HFFc6 (cell line): ENCODE results near the gene BCAT1. TPM values are rescaled to one million over a fixed set of nuclear protein-coding genes. Genes with fewer than 3 reads are reported as not detected.
A peak's percentile ranks its signal among the peaks of the same experiment; 100 is the strongest.

Source experiments
- DNase-seq: peaks from one replicate; pipeline ENCODE4 v3.0.0-alpha.2; 2018
- H3K27ac Mint-ChIP-seq: 2 replicates; pipeline ENCODE4 v1.8.0; 2020; ENCODE audit warnings: mild to moderate bottlenecking, mixed read lengths
- H3K27me3 Mint-ChIP-seq: 2 replicates; pipeline ENCODE4 v1.8.0; 2021; ENCODE audit warnings: mild to moderate bottlenecking, moderate library complexity, mixed read lengths; ENCODE audit not compliant: insufficient read depth
- H3K36me3 Mint-ChIP-seq: 2 replicates; pipeline ENCODE4 v1.8.0; 2021; ENCODE audit warnings: low read depth, mixed read lengths
- H3K4me1 Mint-ChIP-seq: 2 replicates; pipeline ENCODE4 v1.8.0; 2020; ENCODE audit warnings: low read depth, mixed read lengths
- H3K4me3 Mint-ChIP-seq: 2 replicates; pipeline ENCODE4 v1.8.0; 2020; ENCODE audit warnings: mild to moderate bottlenecking, moderate library complexity, mixed read lengths
- H3K9me3 Mint-ChIP-seq: 2 replicates; pipeline ENCODE4 v1.8.0; 2020; ENCODE audit warnings: mild to moderate bottlenecking, mixed read lengths
- total RNA-seq, 6 experiments: library from RNA; stranded (reverse); fragmentation: NEBNext Ultra II Directional; extraction: Animal tissue kit (Norgen Biotek cat#: 25700); gene quantifications; 2 replicates in 1 of 6; 3 replicates in 5 of 6; pipeline ENCODE4 v1.2.3, GENCODE V29; 2021
- TF ChIP-seq, protein P1 (sequence below): fragments of 200-600 bp; sonication (generic); IDR thresholded peaks from 2 replicates; pipeline ENCODE4 v1.5.0; 2021; ENCODE audit warnings: antibody characterized with exemption, mild to moderate bottlenecking

Gene BCAT1
- total RNA-seq, 6 experiments from 2014 or later: 156 to 180 (median 173) TPM

DNA sequence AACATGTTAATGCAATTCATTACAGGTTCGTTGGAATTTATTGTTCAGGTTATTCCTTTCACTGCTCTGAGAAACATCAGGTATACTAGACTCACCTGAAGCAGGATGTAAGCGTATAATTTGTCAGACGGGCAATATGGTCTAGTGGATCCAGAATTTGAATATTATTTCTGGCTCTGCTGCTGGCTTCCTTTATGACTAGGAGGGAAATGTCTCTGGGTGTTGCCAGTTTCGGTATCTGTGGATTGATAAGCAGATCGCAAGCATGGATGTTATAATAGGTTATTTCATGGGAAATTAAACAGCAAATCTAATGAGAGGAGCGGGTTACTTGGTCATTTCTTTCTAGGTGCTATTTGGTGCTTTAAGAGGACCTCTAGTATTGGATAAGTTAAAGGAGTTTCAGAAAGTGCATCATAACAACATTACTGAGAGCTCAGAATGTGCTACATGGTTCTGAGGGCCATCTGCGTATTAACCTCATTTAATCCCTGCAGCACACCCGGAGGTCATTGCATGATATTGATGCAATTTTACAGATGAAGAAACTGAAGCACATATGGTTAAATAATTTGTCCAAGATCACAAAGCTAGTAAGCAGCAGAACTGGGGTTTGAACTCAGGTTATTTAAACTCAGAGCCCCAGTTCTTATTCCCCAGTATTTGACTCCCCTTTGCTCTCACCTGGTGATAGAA, 47.3 kb upstream of the BCAT1 start:
- Mint-ChIP-seq H3K27me3 (peaks cover 10% of the 10 kb centered on the region), H3K4me1 (peaks cover 18% of the 10 kb centered on the region), H3K27ac (no peak overlapping the region), H3K36me3 (no peaks in the 10 kb centered on the region), H3K4me3 (no peak overlapping the region), H3K9me3 (no peaks in the 10 kb centered on the region)
- TF ChIP-seq, protein P1, sequence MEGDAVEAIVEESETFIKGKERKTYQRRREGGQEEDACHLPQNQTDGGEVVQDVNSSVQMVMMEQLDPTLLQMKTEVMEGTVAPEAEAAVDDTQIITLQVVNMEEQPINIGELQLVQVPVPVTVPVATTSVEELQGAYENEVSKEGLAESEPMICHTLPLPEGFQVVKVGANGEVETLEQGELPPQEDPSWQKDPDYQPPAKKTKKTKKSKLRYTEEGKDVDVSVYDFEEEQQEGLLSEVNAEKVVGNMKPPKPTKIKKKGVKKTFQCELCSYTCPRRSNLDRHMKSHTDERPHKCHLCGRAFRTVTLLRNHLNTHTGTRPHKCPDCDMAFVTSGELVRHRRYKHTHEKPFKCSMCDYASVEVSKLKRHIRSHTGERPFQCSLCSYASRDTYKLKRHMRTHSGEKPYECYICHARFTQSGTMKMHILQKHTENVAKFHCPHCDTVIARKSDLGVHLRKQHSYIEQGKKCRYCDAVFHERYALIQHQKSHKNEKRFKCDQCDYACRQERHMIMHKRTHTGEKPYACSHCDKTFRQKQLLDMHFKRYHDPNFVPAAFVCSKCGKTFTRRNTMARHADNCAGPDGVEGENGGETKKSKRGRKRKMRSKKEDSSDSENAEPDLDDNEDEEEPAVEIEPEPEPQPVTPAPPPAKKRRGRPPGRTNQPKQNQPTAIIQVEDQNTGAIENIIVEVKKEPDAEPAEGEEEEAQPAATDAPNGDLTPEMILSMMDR: no peak
- no peak for DNase-seq

DNA sequence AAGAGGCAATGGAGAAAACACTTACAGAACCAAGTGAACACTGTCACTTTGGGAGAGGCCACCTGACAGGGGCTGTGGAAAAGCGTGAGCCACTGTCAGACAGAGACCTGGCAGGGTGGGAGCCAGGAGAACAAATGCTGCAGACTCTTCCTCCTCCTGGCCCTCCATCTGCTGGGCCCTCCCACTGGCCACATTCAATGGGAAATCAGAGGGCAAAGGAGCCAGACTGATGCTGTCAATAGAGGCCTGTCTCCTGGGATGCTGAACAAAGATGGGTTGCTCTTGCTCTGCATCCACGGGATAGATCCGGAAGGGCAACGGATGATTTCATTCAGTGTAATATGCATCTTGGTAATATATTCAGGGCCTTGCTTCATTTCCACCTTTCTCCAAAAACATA, 44.9 kb upstream of the BCAT1 start:
- no peak for DNase-seq
- Mint-ChIP-seq H3K4me1 (peaks cover 16% of the 10 kb centered on the region), H3K27me3 (peaks cover 15% of the 10 kb centered on the region), H3K9me3 (no peaks in the 10 kb centered on the region), H3K4me3 (no peak overlapping the region), H3K27ac (no peak overlapping the region), H3K36me3 (no peaks in the 10 kb centered on the region)
- TF ChIP-seq, protein P1: no peak

DNA sequence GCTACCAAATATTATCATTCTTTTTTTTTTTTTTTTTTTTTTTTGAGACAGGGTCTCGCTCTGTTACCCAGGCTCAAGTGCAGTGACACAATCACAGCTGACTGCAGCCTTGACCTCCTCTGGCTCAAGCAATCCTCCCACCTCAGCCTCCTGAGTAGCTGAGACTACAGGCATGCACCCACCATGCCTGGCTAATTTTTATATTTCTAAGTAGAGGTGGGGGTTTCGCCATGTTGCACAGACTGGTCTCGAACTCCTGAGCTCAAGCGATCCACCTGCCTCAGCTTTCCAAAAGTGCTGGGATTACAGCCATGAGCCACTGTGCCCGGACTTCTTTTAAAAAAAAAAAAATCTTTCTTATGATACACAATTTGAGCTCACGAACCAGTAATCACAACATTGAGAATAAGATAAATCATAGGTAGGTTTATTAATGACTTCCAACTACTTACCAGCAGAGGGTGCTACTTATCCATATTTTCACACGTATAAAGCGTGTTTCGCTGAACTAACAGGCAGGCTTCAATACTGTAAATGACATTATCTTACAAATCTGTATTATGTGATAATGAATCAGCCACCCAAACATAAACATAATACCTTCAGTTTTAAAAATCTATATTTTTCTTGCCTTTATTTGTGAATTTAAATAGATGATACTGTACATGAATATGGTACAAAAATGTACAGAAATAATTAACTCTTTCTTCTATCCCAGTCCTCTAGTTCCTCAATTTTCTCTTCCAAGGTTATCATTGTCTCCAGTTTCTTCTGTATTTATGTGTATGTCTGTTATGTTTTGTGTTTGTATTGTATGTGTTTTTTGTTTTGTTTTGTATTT, 42.5 kb upstream of the BCAT1 start:
- Mint-ChIP-seq H3K4me3 (no peak overlapping the region), H3K27me3 (peaks cover 23% of the 10 kb centered on the region), H3K9me3 (no peaks in the 10 kb centered on the region), H3K4me1 (no peaks in the 10 kb centered on the region), H3K36me3 (no peaks in the 10 kb centered on the region), H3K27ac (no peak overlapping the region)
- peak; percentile 52 for DNase-seq
- TF ChIP-seq, protein P1: peak; percentile 88

DNA sequence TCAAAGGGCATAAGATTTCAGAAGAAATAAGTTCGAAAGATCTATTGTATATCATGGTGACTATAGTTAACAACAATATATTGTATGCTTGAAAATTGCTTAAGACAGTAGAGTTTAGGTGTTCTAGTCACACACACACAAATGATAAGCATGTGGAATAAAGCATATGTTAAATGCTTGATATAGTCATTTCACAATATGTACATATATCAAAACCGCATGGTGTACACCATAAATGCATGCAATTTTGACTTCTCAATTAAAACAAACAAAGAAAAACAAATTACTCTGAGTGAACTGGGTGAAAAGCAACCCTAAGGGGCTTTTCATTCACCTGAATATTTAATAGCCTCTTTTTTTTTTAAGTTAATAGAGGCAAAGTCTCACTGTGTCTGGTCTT, 40.3 kb upstream of the BCAT1 start:
- no peak overlapping the region for H3K27ac Mint-ChIP-seq

DNA sequence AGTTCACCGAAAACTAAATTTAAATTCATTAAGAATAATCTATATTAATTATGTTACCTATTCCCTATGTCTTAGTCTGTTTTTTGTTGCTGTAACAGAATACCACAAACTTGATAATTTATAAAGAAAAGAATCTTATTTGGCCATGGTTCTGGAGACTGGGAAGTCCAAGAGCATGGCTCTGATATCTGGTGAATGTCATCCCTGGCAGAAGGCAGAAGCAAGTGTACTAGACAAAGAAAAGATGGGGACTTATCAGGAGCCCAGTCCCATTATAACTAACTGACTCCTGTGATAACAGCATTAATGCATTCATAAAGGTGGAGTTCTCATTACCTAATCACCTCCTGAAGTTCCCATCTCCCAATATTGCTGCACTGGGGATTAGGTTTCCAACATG, 33.3 kb upstream of the BCAT1 start:
- Mint-ChIP-seq H3K27me3 (peaks cover 12% of the 10 kb centered on the region), H3K4me1 (peaks cover 6% of the 10 kb centered on the region; the same call in 1 of the 2 replicates), H3K4me3 (no peak overlapping the region), H3K9me3 (peaks cover 5% of the 10 kb centered on the region; the same call in 1 of the 2 replicates), H3K36me3 (no peaks in the 10 kb centered on the region), H3K27ac (no peak overlapping the region)
- no peak for DNase-seq
- TF ChIP-seq, protein P1: no peak

More for the DNA sequence above, 40.3 kb upstream of the BCAT1 start:
- H3K27me3 Mint-ChIP-seq: peaks cover 27% of the 10 kb centered on the region
- H3K4me1 Mint-ChIP-seq: no peaks in the 10 kb centered on the region
- H3K36me3 Mint-ChIP-seq: no peaks in the 10 kb centered on the region
- no peak overlapping the region for H3K4me3 Mint-ChIP-seq
- peaks cover 2% of the 10 kb centered on the region; the same call in 1 of the 2 replicates for H3K9me3 Mint-ChIP-seq
- no peak for DNase-seq
- TF ChIP-seq, protein P1: no peak
